ENCODE measurements around the gene CWC27.

Gene CWC27

DNA sequence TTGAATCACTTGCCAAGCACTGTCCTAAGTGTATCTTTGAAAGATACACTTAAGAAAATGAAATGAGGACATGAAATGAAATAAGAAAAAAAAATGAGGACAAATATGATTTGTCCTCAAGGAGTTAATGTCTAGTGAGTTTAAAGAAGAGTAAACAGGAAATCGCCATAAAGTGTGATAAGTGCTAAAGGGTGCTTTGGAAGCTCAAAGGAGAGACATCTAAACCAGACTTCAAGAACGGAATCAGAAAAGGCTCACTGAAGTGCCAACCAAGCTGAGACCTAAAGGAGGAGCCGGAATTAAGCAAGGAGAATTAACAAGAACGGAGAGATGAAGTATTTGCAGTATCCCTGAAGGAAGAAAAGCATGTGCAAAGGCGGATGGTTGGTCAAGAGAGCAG is 200.8 kb downstream of the CWC27 start:
- in situ Hi-C loops (cut with HindIII; ENCODE audit: low sequenced_read_pairs) = loop anchor here (25.0 kb wide), 1 partner anchor 518 kb away; the partner anchor contains the start of gene ADAMTS6

DNA sequence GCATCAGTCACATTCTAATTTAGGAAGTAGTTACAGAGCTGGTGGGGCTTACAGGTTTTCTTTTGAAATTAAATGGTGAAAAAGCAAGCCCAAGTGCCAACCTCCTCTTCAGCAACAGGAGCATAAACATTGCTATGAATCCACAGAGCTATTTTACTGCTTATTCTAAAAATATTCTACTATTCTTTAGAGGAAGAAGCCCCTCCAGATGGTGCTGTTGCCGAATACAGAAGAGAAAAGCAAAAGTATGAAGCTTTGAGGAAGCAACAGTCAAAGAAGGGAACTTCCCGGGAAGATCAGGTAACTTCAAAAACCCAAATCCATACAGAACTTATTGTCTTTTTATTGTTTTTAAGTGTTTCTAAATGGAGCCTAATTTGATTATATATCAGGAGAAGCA is 202.8 kb downstream of the CWC27 start:
- in situ Hi-C loops (cut with HindIII; ENCODE audit: low sequenced_read_pairs) = loop anchor here (25.0 kb wide), 1 partner anchor 516 kb away; the partner anchor contains the start of gene ADAMTS6

DNA sequence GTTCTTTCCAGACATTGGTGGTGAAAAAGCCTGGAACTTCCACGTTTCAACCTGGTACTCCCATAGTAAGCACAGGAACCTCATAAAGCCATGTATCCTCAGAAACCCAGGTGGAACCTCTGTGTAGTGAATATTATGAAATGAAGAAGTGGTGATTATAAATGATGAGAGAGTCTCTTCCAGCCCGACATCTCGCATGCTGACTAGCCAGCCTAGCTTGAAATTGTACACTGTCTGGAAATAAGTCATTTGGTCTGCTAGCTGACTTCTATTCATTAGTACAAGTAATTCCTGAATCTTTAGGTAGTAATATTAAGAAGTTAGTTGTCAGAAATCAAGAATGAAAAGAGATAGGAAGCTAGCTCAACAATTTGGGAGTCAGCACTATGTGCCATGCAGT is 203.3 kb downstream of the CWC27 start:
- in situ Hi-C loops (cut with HindIII; ENCODE audit: low sequenced_read_pairs) = loop anchor here (25.0 kb wide), 1 partner anchor 515 kb away; the partner anchor contains the start of gene ADAMTS6

DNA sequence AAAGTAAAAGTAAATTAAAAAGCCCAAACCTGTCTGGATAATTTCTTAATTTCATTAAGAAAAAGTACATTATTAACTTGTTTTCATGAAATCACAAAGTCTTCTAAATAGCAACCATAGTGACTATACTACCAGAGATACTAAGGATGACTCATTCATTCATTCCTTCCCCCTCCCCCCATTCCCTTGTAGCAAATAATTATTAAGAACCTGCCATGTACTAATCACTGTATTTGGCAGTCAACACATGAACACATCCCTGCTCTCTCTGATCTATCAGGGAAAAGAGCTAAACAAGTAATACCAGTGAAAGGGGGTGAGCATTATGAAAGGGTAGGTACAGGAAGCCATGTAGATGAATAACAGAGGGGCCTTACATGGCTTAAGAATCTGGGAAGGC is 203.9 kb downstream of the CWC27 start:
- in situ Hi-C loops (cut with HindIII; ENCODE audit: low sequenced_read_pairs) = loop anchor here (25.0 kb wide), 1 partner anchor 515 kb away; the partner anchor contains the start of gene ADAMTS6

DNA sequence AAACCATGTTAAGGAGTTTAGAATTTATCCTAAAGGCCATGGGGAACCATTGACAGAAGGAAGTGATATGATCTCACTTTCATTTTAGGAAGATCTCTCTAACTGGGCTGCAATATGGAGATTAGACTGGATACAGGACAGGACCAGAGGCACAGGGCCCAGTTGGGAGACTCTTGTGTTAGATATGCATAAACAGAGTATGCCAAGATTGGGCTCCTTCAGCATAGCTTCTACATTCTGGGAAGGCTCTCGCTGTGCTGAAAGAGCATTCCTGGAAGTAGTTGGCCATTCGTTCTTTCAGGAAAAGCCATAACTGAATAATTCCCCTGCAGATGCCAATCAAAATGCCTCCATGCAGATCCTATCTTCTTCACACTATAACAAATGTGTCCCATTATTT is 204.5 kb downstream of the CWC27 start:
- in situ Hi-C loops (cut with HindIII; ENCODE audit: low sequenced_read_pairs) = loop anchor here (25.0 kb wide), 1 partner anchor 514 kb away; the partner anchor contains the start of gene ADAMTS6

DNA sequence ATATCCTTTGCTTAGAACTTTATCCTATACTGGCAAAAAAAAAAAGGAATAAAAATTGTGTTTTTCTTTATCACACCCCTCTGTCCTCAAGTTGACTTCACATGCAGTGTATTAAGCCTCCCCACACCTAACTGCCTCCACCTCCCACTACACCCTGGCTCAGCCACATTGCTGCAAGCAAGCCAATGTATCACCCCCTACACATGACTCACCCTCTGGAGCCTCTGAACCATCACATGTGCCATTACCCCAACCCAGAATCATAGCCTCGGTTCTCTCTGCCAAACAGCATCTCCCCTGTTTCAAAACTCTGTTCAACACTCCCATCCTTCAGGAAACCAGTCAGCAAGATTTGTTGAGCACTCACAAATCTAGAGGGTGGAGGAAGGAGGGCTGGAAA is 209.0 kb downstream of the CWC27 start:
- in situ Hi-C loops (cut with HindIII; ENCODE audit: low sequenced_read_pairs) = no loop called here

DNA sequence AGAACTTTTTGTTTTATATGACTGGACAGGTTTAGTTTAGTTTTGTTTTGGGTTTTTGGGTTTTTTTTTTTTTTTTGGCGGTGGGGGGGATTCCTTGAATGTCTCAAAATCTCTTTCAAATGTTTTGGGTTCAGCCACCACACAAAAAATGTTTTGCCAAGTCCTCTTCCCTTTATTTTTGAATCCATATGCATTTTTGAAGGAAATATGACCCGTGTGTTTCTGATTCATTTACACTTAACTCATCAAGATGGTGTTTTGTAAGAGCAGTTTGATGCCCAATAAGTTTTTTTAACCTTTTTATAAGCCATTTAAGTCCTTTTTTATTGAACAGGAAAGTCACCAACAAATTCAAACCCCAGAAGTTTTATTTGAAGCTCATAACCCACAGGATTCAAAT is 209.8 kb downstream of the CWC27 start:
- in situ Hi-C loops (cut with HindIII; ENCODE audit: low sequenced_read_pairs) = no loop called here

DNA sequence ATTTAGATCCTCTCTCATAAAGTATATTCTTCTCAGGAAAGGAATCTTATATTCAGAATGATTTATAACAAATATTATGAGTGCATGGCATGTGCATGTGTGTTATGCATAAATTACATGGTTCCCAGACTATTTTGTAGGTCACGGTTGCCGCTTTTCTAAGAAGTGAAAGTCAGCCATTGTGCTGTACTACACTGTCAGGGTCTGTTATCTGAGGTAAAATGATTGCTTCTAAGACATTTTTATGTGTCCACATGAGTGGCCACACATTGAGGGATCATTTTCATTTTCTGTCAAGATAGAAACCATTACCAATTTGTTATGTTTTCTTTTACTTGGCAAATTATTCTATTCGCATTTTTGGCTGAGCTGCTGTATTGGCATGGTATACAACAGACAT is 210.8 kb downstream of the CWC27 start:
- in situ Hi-C loops (cut with HindIII; ENCODE audit: low sequenced_read_pairs) = no loop called here

DNA sequence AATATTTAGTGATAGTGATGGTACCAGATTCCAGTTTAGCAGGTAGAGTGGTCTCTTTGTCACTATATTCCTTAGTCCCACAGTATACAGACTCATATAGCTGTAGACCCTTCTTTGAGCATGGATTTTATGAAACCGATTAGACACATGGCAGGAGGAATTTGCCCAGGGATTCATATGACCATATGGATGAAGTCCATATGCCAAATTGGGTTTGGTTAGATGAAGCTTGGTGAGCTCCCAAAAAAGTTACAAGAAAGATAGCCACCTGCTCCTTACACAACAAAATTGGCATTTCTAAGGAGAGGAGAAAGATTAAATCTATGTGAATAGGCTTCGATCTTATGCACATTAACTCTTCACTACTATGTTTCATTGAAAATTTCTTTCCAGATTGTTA is 211.4 kb downstream of the CWC27 start:
- in situ Hi-C loops (cut with HindIII; ENCODE audit: low sequenced_read_pairs) = no loop called here

DNA sequence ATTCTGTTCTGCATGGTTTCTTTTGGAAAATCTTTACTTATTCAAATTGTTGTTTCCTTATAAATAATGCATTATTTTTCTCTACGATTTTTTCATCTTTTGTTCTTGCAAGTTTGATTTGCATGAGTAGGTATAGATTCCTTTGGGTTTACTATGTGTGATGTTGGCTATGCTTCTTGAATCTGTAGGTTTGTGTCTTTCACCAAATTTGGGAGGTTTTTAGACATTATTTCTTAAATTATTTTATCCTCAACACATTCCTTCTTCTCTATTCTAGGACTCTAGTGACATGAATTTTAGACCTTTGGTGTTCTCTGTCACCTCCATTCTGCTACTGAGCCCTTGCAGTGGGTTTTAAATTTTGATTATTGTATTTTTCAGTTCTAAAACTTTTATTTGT is 219.0 kb downstream of the CWC27 start:
- in situ Hi-C loops (cut with HindIII; ENCODE audit: low sequenced_read_pairs) = no loop called here

DNA sequence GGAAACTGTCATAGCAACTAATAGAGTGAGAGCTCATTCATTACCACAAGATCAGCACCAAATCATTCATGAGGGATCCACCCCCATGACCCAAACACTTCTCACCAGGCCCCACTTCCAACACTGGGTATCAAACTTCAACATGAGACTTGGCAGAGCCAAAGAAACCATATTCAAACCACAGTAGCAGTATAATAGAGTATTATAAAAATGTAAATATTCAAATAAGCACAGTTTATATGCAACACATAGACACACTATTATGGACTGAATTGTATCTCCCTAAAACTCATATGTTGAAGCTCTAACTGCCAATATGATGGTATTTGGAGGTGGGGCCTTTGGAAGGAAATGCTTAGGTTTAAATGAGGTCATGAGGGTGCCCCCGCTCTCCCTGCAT is 240.5 kb downstream of the CWC27 start:
- in situ Hi-C loops (cut with HindIII; ENCODE audit: low sequenced_read_pairs) = no loop called here

DNA sequence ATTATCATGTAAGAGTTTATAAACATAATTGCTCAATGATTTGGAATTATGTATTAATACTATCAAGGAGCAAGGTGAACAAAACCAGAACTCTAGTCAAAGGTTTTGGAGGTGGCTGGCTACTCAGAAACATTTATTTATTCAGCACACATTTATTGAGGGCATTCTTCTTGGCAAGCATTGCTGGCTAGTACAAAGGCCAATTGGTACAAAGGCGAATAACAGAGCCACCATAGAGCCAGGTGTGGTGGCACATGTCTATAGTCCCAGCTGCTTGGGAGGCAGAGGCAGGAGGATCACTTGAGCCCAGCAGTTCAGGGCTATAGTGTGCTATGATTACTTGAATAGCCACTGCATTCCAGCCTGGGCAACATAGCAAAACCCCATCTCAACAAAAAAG is 242.1 kb downstream of the CWC27 start:
- in situ Hi-C loops (cut with HindIII; ENCODE audit: low sequenced_read_pairs) = no loop called here

DNA sequence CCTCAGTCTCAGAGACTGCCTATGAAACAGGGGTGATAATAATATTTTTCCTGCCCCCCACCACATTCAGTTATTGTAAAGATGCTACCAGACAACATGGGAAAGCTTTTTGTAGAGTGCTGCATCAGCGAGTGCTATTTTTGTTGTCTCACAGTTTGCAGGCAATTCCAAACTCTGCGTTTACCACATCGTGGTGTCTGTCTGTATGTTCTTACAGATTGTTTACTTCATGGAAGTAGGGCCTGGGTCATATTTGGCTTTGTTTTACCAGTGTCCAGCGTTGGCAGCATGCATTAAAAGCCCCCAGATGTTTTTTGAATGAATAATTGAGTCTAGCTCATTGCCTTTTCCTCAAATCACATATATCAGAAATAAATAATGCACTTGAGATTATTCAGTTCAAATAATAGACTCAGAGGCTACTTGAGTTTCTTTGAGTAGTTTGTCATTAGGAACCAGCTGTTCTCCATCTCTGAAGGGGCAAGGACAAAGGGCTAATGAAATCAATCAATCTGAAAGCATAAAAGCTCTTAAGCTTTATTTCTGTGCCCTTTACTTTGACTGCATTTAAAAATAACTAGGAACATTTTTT is 243.7 kb downstream of the CWC27 start:
- in situ Hi-C loops (cut with HindIII; ENCODE audit: low sequenced_read_pairs) = no loop called here

DNA sequence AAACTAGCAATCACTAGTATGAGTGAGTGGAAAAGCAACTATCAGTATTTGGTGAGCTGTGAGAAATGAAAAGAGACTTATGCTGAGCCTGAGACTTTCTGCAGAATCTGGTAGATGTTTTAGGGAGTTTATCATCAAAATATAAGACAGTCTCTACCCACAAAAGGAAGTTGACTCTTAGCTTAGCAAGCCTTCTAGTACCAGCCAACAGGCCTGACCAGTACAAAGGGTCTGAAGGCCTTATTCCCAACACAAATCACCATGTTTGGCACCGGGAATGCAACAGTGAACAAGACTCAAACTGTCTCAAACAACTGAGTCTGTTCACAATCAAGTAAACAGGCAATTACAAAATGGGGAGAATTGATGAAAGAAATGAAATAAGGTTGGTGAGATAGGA is 244.4 kb downstream of the CWC27 start:
- in situ Hi-C loops (cut with HindIII; ENCODE audit: low sequenced_read_pairs) = no loop called here

DNA sequence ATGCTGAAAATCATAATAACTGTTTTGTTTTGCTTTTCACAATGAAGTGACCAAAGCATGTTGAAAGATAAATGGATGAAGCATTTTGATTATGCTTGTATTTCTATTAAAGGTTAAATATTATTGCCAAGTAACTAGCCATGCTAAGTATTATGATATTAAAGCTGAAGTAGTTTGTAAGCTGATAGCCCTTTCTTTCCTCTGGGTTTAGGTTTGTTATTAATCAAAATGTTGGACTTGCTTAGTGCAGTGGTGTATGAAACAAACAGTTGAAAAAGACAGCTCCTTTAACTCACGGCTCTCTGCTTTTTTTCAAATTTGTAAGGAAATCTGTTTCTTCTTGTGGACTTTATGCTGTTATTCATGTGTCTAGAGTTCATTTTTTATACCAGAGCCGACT is 246.0 kb downstream of the CWC27 start:
- in situ Hi-C loops (cut with HindIII; ENCODE audit: low sequenced_read_pairs) = no loop called here

DNA sequence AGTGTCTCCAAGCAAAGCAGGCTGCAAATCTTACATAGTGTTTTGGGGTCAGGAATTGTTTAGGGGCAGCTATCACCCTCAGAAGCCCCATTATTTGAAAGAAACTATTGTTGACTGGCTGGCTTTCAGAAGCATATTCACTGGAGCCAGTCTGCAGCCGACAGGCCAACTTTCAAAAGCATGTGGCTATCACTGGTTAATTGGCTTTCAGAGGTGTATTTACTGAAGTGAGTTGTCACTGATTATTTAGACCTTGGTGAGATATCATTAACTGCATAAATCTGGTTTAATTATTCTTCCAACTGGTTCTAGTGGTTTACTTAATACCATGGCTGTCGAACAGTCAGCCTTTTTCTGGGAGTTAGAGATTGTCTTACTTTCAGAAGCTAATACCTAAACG is 247.0 kb downstream of the CWC27 start:
- in situ Hi-C loops (cut with HindIII; ENCODE audit: low sequenced_read_pairs) = no loop called here

DNA sequence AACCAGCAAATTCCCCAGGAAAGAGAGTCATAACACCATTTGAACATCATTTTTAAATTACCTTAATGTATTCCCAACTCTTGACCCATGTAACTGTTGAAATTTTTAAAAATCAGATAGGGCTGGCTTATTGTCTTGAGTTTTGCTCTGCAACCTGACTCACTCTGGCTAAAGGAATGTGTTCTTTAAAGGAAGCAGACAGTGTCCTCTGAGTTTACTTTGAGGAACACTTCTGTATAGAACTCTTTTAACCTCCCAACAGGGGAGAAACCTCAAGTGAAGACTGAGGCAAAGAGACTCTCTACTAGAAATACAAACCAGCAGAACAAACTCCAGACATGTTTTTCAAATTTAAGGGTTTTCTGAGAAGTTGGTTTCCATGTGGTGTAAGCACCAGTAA is 248.9 kb downstream of the CWC27 start:
- in situ Hi-C loops (cut with HindIII; ENCODE audit: low sequenced_read_pairs) = no loop called here

DNA sequence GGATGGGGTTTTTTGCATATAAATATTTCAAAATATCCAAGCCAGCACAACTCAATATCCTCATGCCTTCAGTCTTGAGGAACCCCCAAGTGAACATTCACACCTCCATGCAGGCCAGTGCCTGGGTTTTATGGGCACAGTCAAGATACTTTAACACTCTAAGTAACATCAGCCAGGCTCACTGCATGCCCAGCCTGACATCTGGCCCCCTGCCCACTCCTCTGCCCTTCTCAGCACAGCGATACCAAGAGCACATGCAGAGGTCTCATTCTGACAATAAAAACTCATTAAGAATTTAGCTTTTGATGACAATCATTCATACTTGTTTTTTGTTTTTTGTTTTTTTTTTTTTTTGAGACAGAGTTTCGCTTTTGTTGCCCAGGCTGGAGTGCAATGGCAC is 250.0 kb downstream of the CWC27 start:
- in situ Hi-C loops (cut with HindIII; ENCODE audit: low sequenced_read_pairs) = no loop called here

DNA sequence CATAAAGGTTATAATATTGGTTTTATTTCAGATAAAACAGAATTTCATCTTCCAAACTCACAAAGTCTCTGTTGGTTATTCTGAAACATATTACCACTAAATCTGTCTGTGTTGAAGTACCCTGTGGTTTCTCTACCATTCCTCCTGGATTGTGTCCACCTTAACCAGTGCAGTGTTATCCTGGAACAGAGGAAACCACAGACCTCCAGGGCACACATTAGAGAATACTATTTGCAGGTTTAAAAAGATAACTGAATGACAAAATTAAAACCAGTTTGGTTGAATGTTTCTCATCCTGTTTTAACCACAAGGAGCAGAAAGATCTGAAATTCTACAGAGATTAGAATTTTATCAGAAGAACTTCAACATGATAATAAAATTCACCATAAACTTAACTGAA is 251.8 kb downstream of the CWC27 start:
- in situ Hi-C loops (cut with HindIII; ENCODE audit: low sequenced_read_pairs) = no loop called here

DNA sequence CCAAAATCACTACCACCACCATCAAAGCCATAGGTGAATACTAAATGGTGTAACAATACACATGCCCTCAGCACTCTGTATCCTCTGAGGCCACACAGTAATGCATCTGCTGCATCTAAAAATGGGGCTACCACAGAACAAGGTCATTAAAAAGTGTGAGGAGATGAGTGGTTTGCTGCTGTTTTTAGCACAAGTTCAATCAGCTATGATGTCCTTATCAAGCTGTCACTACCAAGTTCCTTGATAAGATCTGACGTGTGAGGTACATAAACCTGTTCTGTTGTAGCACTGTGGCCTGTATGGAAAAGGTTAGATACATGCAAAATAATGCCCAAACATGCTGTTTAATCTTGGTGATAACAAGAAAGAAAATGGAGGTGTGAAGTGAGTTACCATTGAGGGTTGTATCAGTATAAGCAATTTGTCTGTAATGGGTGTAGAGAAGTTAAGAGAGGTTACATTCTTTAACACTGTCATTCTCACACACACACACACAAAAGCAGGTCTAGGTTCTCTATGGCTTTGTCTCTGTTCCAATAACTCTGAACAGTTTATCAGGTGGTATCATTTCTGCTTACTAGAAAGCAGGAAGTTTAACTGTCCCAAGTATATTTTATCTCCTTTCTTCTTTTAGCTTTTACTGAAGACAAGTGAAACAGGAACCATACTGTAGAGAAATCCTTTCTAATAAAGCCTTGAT is 252.9 kb downstream of the CWC27 start:
- in situ Hi-C loops (cut with HindIII; ENCODE audit: low sequenced_read_pairs) = no loop called here

DNA sequence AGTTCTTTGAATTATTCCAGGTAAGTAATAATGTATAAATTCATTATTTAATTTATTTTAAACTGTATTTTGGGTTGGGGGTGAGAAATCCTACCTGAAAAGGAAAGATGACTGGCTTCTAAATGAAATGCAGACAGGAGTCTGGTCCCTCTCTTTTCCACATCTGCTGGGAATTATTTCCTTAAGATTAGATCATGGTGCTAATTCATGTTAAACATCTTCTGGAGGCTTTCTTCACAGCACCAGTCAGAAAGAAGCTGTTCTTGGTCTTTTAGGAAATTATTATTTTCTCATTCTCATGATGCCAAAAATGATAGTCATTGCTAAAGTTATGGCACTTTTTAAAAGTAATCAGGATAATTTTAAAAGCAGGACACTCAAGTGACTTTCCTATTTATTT is 254.2 kb downstream of the CWC27 start:
- in situ Hi-C loops (cut with HindIII; ENCODE audit: low sequenced_read_pairs) = no loop called here

DNA sequence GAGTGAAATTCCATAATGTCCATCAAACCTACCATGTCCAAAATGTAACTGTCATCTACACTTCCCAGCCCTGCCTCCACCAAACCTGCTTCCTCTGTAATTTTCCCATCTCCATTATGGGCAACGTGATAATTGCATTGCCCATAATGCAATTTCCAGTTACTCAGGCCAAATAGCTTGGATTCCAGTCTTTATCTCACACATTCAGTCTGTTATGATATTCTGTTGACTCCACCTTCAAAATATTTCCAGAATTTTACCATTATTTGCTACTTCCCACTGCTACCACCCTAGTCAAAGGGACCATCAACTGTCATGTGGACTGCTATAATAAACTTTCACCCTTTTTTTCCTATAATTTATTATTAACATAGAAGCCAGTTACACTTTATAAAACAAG is 256.0 kb downstream of the CWC27 start:
- in situ Hi-C loops (cut with HindIII; ENCODE audit: low sequenced_read_pairs) = no loop called here

Measured in endothelial cell of hepatic sinusoid (primary cell).